Glomerular visceral epithelial cell (primary cell): ENCODE results near the gene HSPBP1.

Source experiments
- DNase-seq: peaks from one replicate; pipeline ENCODE4 v3.0.0-alpha.2; 2016; ENCODE audit errors: extremely low spot score

Gene HSPBP1

GRCh38 chr19:55275851-55276719 lies 3.8 kb downstream of the HSPBP1 start:
- DNase-seq, result no peak

- DNase-seq, result no peak
These were observed 5.8 kb downstream of the HSPBP1 start for GRCh38 chr19:55273978-55274707.

GRCh38 chr19:55272142-55272541 lies 7.8 kb downstream of the HSPBP1 start:
- DNase-seq, result no peak

- no peak for DNase-seq
These were observed 9.6 kb downstream of the HSPBP1 start for GRCh38 chr19:55270172-55270942.

- DNase-seq, result no peak
These were observed 10.6 kb downstream of the HSPBP1 start for GRCh38 chr19:55269299-55269698.

GRCh38 chr19:55266840-55267239 lies 13.1 kb downstream of the HSPBP1 start:
- no peak for DNase-seq

GRCh38 chr19:55266404-55266803 lies 13.5 kb downstream of the HSPBP1 start:
- DNase-seq, result no peak

GRCh38 chr19:55265723-55266386 lies 14.1 kb downstream of the HSPBP1 start:
- DNase-seq, result no peak

GRCh38 chr19:55265173-55265572 lies 14.7 kb downstream of the HSPBP1 start:
- no peak for DNase-seq

- no peak for DNase-seq
These were observed 15.4 kb downstream of the HSPBP1 start for GRCh38 chr19:55264531-55264930.

- no peak for DNase-seq
These were observed 17.6 kb downstream of the HSPBP1 start for GRCh38 chr19:55262359-55262758.

- no peak for DNase-seq
These were observed 18.2 kb downstream of the HSPBP1 start for GRCh38 chr19:55261671-55262126.

GRCh38 chr19:55259540-55260210 lies 20.2 kb downstream of the HSPBP1 start:
- no peak for DNase-seq

GRCh38 chr19:55258828-55259539 lies 20.9 kb downstream of the HSPBP1 start, which contains the start of gene PPP6R1:
Gene PPP6R1 (minus strand): TSS chr19:55259017. CDS start chr19:55247103, 11,914 bp downstream.
- DNase-seq, result peak; percentile 100

GRCh38 chr19:55258476-55258827 lies 21.5 kb downstream of the HSPBP1 start:
- DNase-seq, result no peak

GRCh38 chr19:55257461-55258420 lies 22.2 kb downstream of the HSPBP1 start:
- DNase-seq, result peak; percentile 16

- no peak for DNase-seq
These were observed 23.1 kb downstream of the HSPBP1 start for GRCh38 chr19:55256562-55257460.
